Naive B cell (primary cell): ENCODE results near the gene DTNB. TPM values are rescaled to one million over a fixed set of nuclear protein-coding genes. Genes with fewer than 3 reads are reported as not detected.
A peak's percentile ranks its signal among the peaks of the same experiment; 100 is the strongest.

ENCODE experiments used
- ATAC-seq, 2 donors: fragments of 150-1000 bp; cut with Tn5 transposase; 2 replicates each; pipeline ENCODE4 v1.10.0; 2021; ENCODE audit warnings: low read depth in 2 of 2, mild to moderate bottlenecking in 2 of 2, moderate library complexity in 2 of 2
- DNase-seq: peaks from one replicate; pipeline ENCODE4 v3.0.0; 2022
- H3K27ac Mint-ChIP-seq, 6 donors: one replicate each; pipeline ENCODE4 v1.8.0; 2020 to 2022; ENCODE audit warnings: mild to moderate bottlenecking in 6 of 6, mixed read lengths in 6 of 6, moderate library complexity in 5 of 6, inconsistent platforms in 2 of 6
- H3K27me3 Mint-ChIP-seq, 3 donors: one replicate each; pipeline ENCODE4 v1.8.0; 2021 to 2022; ENCODE audit warnings: mixed read lengths in 3 of 3, mild to moderate bottlenecking in 1 of 3
- H3K36me3 Mint-ChIP-seq, 2 donors: one replicate each; pipeline ENCODE4 v1.8.0; 2020 to 2022; ENCODE audit warnings: mixed read lengths in 2 of 2, inconsistent platforms in 1 of 2, mild to moderate bottlenecking in 1 of 2
- H3K4me1 Mint-ChIP-seq, 3 donors: one replicate each; pipeline ENCODE4 v1.8.0; 2020 to 2022; ENCODE audit warnings: mixed read lengths in 3 of 3, inconsistent platforms in 1 of 3, mild to moderate bottlenecking in 1 of 3, moderate library complexity in 1 of 3
- H3K4me3 Mint-ChIP-seq, 8 donors: one replicate each; pipeline ENCODE4 v1.8.0; 2020 to 2022; ENCODE audit warnings: mild to moderate bottlenecking in 8 of 8, mixed read lengths in 8 of 8, moderate library complexity in 8 of 8, inconsistent platforms in 2 of 8
- H3K9me3 Mint-ChIP-seq, 7 donors: one replicate each; pipeline ENCODE4 v1.8.0; 2020 to 2022; ENCODE audit warnings: mixed read lengths in 7 of 7, mild to moderate bottlenecking in 5 of 7, inconsistent platforms in 2 of 7, moderate library complexity in 1 of 7
- polyA plus RNA-seq, 6 donors: library from polyadenylated mRNA; unstranded; fragments of 300-500 nt; fragmentation: Illumina TruSeq; gene quantifications; one replicate each; pipeline ENCODE4 v1.2.3, GENCODE V29; 2021; ENCODE audit warnings: low read depth in 6 of 6

DTNB gene
- polyA plus RNA-seq, 6 donors from 2014 or later: 7.8 to 25.4 (median 16.1) TPM

DNA sequence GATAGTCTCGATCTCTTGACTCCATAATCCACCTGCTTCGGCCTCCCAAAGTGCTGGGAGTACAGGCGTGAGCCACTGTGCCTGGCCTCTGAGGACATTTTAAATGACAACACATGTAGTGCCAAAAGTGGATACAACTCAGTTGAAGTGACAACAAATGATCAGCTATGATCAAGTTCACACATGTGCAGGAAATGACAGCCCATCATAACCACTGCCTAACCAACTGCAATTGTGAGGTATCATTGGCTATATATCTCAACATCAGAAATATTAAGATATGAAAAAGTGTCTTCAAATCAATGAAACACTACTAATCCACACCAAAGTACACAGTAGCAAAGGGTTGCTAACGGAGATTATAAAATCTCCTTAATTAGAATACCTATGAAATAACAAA is 84.8 kb downstream of the DTNB start:
- DNase-seq (no peak), ATAC-seq (no peak)
- Mint-ChIP-seq H3K27me3 (no peaks in the 10 kb centered on the region), H3K27ac (no peak overlapping the region), H3K4me3 (no peak overlapping the region), H3K4me1 (peaks cover 6 to 14% (median 9%) of the 10 kb centered on the region in 3 donors), H3K36me3 (no peaks in the 10 kb centered on the region), H3K9me3 (no peaks in the 10 kb centered on the region)

GRCh38 chr2:25587361-25587760 is 86.0 kb downstream of the DTNB start:
- Mint-ChIP-seq H3K9me3 (no peaks in the 10 kb centered on the region), H3K36me3 (no peaks in the 10 kb centered on the region), H3K4me3 (no peak overlapping the region), H3K27me3 (no peaks in the 10 kb centered on the region), H3K4me1 (peaks cover 10 to 18% (median 10%) of the 10 kb centered on the region in 3 donors), H3K27ac (peak overlapping the region in 1 of 6 donors; percentile 81)
- ATAC-seq (no peak), DNase-seq (no peak)

DNA sequence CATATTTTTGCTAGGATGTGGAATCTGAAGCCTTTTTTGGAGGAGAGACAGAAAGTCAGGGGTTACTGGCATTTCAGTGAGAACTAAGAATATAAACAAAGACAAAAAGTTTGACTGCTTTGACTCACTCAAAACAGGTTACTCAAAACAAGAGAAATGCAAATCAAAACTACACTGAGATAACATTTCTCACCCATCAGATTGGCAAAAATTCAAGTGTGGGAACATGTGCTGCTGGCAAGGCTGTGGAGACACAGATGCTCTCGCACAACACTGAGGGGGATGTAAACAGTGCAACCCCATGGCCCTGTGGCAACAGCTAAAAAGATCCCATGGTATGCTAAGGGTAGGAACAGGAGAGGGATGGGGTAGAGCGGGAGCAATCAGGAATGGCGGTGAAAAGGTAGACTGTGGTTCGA is 86.6 kb downstream of the DTNB start:
- Mint-ChIP-seq H3K4me3 (no peak overlapping the region), H3K36me3 (no peaks in the 10 kb centered on the region), H3K4me1 (peaks cover 14 to 19% (median 17%) of the 10 kb centered on the region in 3 donors), H3K27me3 (no peaks in the 10 kb centered on the region), H3K9me3 (no peaks in the 10 kb centered on the region), H3K27ac (no peak overlapping the region)
- DNase-seq: no peak
- ATAC-seq: no peak

- ATAC-seq: no peak
- Mint-ChIP-seq H3K9me3 (no peaks in the 10 kb centered on the region), H3K4me3 (no peak overlapping the region), H3K27ac (peak overlapping the region in 1 of 6 donors; percentile 19), H3K36me3 (no peaks in the 10 kb centered on the region), H3K4me1 (peaks cover 16 to 20% (median 19%) of the 10 kb centered on the region in 3 donors), H3K27me3 (no peaks in the 10 kb centered on the region)
- no peak for DNase-seq
Observed at GRCh38 chr2:25585189-25585588, 88.2 kb downstream of the DTNB start.

GRCh38 chr2:25582077-25582830 is 91.1 kb downstream of the DTNB start:
- Mint-ChIP-seq H3K36me3 (peaks cover 7 to 8% of the 10 kb centered on the region in 2 donors), H3K4me1 (peaks cover 16 to 20% (median 19%) of the 10 kb centered on the region in 3 donors), H3K27me3 (no peaks in the 10 kb centered on the region), H3K9me3 (no peaks in the 10 kb centered on the region), H3K4me3 (peak overlapping the region in 5 of 8 donors; percentile 33 to 81 (median 54)), H3K27ac (peak overlapping the region in 2 of 6 donors; percentile 61 to 88)
- peak; percentile 28 for DNase-seq
- peak; percentile 88 to 91 for ATAC-seq

- Mint-ChIP-seq H3K4me3 (no peak overlapping the region), H3K27me3 (no peaks in the 10 kb centered on the region), H3K9me3 (no peaks in the 10 kb centered on the region), H3K4me1 (peaks cover under 1 to 1% (median 1%) of the 10 kb centered on the region in 3 donors), H3K27ac (peak overlapping the region in 1 of 6 donors; percentile 49), H3K36me3 (peaks cover 12 to 14% of the 10 kb centered on the region in 2 donors)
- ATAC-seq (no peak), DNase-seq (no peak)
Observed at GRCh38 chr2:25576596-25576995, 96.8 kb downstream of the DTNB start.

- DNase-seq (no peak), ATAC-seq (no peak)
- Mint-ChIP-seq H3K27me3 (no peaks in the 10 kb centered on the region), H3K36me3 (peaks cover 6 to 12% of the 10 kb centered on the region in 2 donors), H3K4me1 (peaks cover under 1 to 5% (median 1%) of the 10 kb centered on the region in 3 donors), H3K4me3 (no peak overlapping the region), H3K27ac (no peak overlapping the region), H3K9me3 (no peaks in the 10 kb centered on the region)
Observed at GRCh38 chr2:25572638-25573037, 100.7 kb downstream of the DTNB start.

- Mint-ChIP-seq H3K36me3 (peaks cover 0 to 12% of the 10 kb centered on the region in 2 donors), H3K27me3 (no peaks in the 10 kb centered on the region), H3K4me3 (peak overlapping the region in 1 of 8 donors; percentile 0), H3K9me3 (no peaks in the 10 kb centered on the region), H3K4me1 (peaks cover 10 to 24% (median 15%) of the 10 kb centered on the region in 3 donors), H3K27ac (peak overlapping the region in 1 of 6 donors; percentile 2)
- no peak for DNase-seq
- no peak for ATAC-seq
Observed at GRCh38 chr2:25570161-25570845, 103.1 kb downstream of the DTNB start.

DNA sequence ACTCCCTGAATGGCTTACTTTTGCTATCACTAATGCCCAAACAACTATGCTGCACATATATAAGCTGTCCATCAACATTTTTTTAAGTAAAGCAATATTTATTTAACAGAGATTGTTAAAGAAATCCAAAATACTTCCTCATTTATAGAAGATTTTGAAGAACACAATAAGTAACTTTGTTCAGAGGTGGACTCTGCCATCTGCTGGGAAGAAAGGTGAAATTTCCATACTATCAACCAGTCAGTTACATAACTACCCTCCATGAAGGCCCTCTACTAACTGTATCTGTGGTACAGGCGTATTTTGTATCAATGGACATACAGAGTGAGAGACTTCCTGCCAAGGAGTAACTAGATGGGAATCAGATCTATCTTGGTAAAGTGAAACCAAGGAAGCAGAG is 106.0 kb downstream of the DTNB start:
- peaks cover 7 to 8% of the 10 kb centered on the region in 2 donors for H3K36me3 Mint-ChIP-seq
- H3K27me3 Mint-ChIP-seq: no peaks in the 10 kb centered on the region
- DNase-seq (peak; percentile 34), ATAC-seq (peak; percentile 60 to 63)
- H3K4me3 Mint-ChIP-seq: no peak overlapping the region
- H3K27ac Mint-ChIP-seq: peak overlapping the region in 2 of 6 donors; percentile 37 to 72
- peaks cover 13 to 48% (median 27%) of the 10 kb centered on the region in 3 donors for H3K4me1 Mint-ChIP-seq
- H3K9me3 Mint-ChIP-seq: peaks cover 0 to 19% (median 10%) of the 10 kb centered on the region in 7 donors

GRCh38 chr2:25566694-25567093 is 106.7 kb downstream of the DTNB start:
- H3K9me3 Mint-ChIP-seq: peaks cover 0 to 23% (median 10%) of the 10 kb centered on the region in 7 donors
- peak overlapping the region in 3 of 8 donors; percentile 5 to 51 (median 30) for H3K4me3 Mint-ChIP-seq
- H3K27ac Mint-ChIP-seq: peak overlapping the region in 5 of 6 donors; percentile 25 to 88 (median 82)
- ATAC-seq: peak; percentile 65 to 68
- peaks cover 18 to 54% (median 33%) of the 10 kb centered on the region in 3 donors for H3K4me1 Mint-ChIP-seq
- no peaks in the 10 kb centered on the region for H3K27me3 Mint-ChIP-seq
- H3K36me3 Mint-ChIP-seq: peaks cover 7 to 8% of the 10 kb centered on the region in 2 donors
- peak; percentile 24 for DNase-seq

GRCh38 chr2:25566094-25566493 is 107.3 kb downstream of the DTNB start:
- DNase-seq (no peak), ATAC-seq (no peak)
- Mint-ChIP-seq H3K4me1 (peaks cover 19 to 60% (median 34%) of the 10 kb centered on the region in 3 donors), H3K27me3 (no peaks in the 10 kb centered on the region), H3K4me3 (peak overlapping the region in 2 of 8 donors; percentile 16 to 22), H3K9me3 (peaks cover 0 to 23% (median 10%) of the 10 kb centered on the region in 7 donors), H3K27ac (no peak overlapping the region), H3K36me3 (peaks cover 7 to 8% of the 10 kb centered on the region in 2 donors)

- no peaks in the 10 kb centered on the region for H3K27me3 Mint-ChIP-seq
- DNase-seq (no peak), ATAC-seq (no peak)
- H3K4me3 Mint-ChIP-seq: no peak overlapping the region
- H3K4me1 Mint-ChIP-seq: peaks cover 36 to 66% (median 45%) of the 10 kb centered on the region in 3 donors
- peak overlapping the region in 1 of 6 donors; percentile 31 for H3K27ac Mint-ChIP-seq
- peaks cover 0 to 23% (median 10%) of the 10 kb centered on the region in 7 donors for H3K9me3 Mint-ChIP-seq
- H3K36me3 Mint-ChIP-seq: peaks cover 0 to 8% of the 10 kb centered on the region in 2 donors
Observed at GRCh38 chr2:25561136-25561850, 112.1 kb downstream of the DTNB start.

DNA sequence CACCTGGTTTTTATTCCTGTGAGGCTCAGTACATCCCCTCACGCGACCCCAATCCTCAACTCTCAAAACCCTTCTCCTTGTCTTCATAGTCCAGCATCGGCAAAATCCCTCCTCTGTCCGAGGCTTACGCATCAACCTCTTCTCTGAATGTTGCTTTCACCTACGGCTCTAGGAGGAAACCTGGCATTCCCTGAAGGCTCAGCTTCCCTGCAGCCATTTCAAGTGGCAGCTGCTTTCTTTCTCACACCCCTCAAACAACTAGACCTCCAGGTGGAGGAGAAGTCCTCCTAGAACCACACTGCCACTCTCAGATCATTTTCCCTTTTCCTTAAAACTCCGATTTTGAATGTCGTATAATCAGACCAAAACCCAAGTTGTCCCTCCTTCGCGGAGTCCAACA is 114.2 kb downstream of the DTNB start:
- Mint-ChIP-seq H3K4me3 (peak overlapping the region in 1 of 8 donors; percentile 7), H3K9me3 (peaks cover 0 to 21% (median 9%) of the 10 kb centered on the region in 7 donors), H3K4me1 (peaks cover 36 to 53% (median 42%) of the 10 kb centered on the region in 3 donors), H3K36me3 (peaks cover 0 to 8% of the 10 kb centered on the region in 2 donors), H3K27me3 (no peaks in the 10 kb centered on the region), H3K27ac (peak overlapping the region in 1 of 6 donors; percentile 24)
- DNase-seq: no peak
- ATAC-seq: no peak
